Fibroblast of peridontal ligament (primary cell): Measurements from ENCODE around the gene USH1G.

ENCODE experiments used
- DNase-seq: peaks from one replicate; pipeline ENCODE4 v3.0.0-alpha.2; 2010; ENCODE audit errors: extremely low read depth

The USH1G gene

GRCh38 chr17:74954115-74954514 is 31.1 kb upstream of the USH1G start:
- DNase-seq: no peak

- DNase-seq: no peak
These were observed 30.2 kb upstream of the USH1G start for GRCh38 chr17:74953134-74953687.

GRCh38 chr17:74952431-74953133 is 29.5 kb upstream of the USH1G start:
- DNase-seq: no peak

- DNase-seq: no peak
These were observed 28.8 kb upstream of the USH1G start for GRCh38 chr17:74951680-74952421.

GRCh38 chr17:74951065-74951464 is 28.0 kb upstream of the USH1G start:
- DNase-seq: no peak

- no peak for DNase-seq
These were observed 27.2 kb upstream of the USH1G start for GRCh38 chr17:74950207-74950606.

- no peak for DNase-seq
These were observed 26.5 kb upstream of the USH1G start for GRCh38 chr17:74949455-74950115.

- no peak for DNase-seq
These were observed 24.1 kb upstream of the USH1G start for GRCh38 chr17:74947041-74947754.

GRCh38 chr17:74946641-74947040 is 23.6 kb upstream of the USH1G start:
- DNase-seq: no peak

- DNase-seq: no peak
These were observed 22.5 kb upstream of the USH1G start for GRCh38 chr17:74945543-74945942.

GRCh38 chr17:74943808-74944522 is 20.9 kb upstream of the USH1G start:
- no peak for DNase-seq

GRCh38 chr17:74941128-74941725 is 18.2 kb upstream of the USH1G start:
- no peak for DNase-seq

GRCh38 chr17:74939534-74939933 is 16.5 kb upstream of the USH1G start:
- DNase-seq: no peak

GRCh38 chr17:74938194-74938950 is 15.3 kb upstream of the USH1G start:
- DNase-seq: no peak

- DNase-seq: no peak
These were observed 14.3 kb upstream of the USH1G start for GRCh38 chr17:74937064-74938051.

- no peak for DNase-seq
These were observed 13.4 kb upstream of the USH1G start for GRCh38 chr17:74936470-74936799.

GRCh38 chr17:74935585-74936469 is 12.8 kb upstream of the USH1G start, which contains the start of gene OTOP3:
OTOP3 (plus strand) TSS chr17:74935898; CDS start chr17:74935922, 24 bp downstream.
- DNase-seq: no peak

GRCh38 chr17:74935048-74935447 is 12.0 kb upstream of the USH1G start:
- no peak for DNase-seq
